ENCODE measurements around the gene FLT3.

- peak; percentile 17 to 64 for TF ChIP-seq POLR2A (IDR thresholded peaks at IDR 0.05)
- TF ChIP-seq, protein P1, sequence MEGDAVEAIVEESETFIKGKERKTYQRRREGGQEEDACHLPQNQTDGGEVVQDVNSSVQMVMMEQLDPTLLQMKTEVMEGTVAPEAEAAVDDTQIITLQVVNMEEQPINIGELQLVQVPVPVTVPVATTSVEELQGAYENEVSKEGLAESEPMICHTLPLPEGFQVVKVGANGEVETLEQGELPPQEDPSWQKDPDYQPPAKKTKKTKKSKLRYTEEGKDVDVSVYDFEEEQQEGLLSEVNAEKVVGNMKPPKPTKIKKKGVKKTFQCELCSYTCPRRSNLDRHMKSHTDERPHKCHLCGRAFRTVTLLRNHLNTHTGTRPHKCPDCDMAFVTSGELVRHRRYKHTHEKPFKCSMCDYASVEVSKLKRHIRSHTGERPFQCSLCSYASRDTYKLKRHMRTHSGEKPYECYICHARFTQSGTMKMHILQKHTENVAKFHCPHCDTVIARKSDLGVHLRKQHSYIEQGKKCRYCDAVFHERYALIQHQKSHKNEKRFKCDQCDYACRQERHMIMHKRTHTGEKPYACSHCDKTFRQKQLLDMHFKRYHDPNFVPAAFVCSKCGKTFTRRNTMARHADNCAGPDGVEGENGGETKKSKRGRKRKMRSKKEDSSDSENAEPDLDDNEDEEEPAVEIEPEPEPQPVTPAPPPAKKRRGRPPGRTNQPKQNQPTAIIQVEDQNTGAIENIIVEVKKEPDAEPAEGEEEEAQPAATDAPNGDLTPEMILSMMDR (IDR thresholded peaks at IDR 0.05): no peak
These were observed 38.5 kb upstream of the FLT3 start for GRCh38 chr13:28138756-28139470.

All from adrenal gland (tissue), 5 donors.